ENCODE measurements around the gene POU2F2.

The POU2F2 gene

GRCh38 chr19:42075616-42076379 lies 56.4 kb downstream of the POU2F2 start, which contains the start of gene ZNF574:
Gene ZNF574, plus strand, starts transcription at chr19:42076166. Its CDS starts 2,441 bp downstream, at chr19:42078607.
- DNase-seq (ENCODE audit: low read depth): peak; percentile 100
- TF ChIP-seq, protein P1, sequence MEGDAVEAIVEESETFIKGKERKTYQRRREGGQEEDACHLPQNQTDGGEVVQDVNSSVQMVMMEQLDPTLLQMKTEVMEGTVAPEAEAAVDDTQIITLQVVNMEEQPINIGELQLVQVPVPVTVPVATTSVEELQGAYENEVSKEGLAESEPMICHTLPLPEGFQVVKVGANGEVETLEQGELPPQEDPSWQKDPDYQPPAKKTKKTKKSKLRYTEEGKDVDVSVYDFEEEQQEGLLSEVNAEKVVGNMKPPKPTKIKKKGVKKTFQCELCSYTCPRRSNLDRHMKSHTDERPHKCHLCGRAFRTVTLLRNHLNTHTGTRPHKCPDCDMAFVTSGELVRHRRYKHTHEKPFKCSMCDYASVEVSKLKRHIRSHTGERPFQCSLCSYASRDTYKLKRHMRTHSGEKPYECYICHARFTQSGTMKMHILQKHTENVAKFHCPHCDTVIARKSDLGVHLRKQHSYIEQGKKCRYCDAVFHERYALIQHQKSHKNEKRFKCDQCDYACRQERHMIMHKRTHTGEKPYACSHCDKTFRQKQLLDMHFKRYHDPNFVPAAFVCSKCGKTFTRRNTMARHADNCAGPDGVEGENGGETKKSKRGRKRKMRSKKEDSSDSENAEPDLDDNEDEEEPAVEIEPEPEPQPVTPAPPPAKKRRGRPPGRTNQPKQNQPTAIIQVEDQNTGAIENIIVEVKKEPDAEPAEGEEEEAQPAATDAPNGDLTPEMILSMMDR (IDR thresholded peaks at IDR 0.05; ENCODE audit: insufficient read depth, low read depth, low read length, missing control alignments): no peak
- peak within 1 kb of the TSS; percentile 96 for H3K4me3 ChIP-seq (ENCODE audit: low read depth, low read length)

DNA sequence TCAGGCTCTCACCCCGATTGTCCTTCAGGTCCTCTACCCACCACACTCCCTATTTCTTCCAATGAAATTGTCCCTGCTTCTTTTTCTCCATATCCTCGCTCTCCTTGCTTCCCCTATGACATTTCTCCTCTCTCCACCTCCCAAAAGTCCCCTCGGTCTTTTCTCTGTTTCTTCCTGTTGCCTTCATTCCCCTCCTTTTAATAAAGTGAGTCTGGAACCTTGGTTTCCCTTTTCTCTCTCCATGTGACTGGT lies 57.0 kb downstream of the POU2F2 start:
- no peak for DNase-seq (ENCODE audit: low read depth)
- TF ChIP-seq, protein P1 (IDR thresholded peaks at IDR 0.05; ENCODE audit: insufficient read depth, low read depth, low read length, missing control alignments): no peak
- H3K4me3 ChIP-seq (ENCODE audit: low read depth, low read length): peak overlapping the region; percentile 77

GRCh38 chr19:42074513-42075363 lies 57.5 kb downstream of the POU2F2 start:
- DNase-seq (ENCODE audit: low read depth): peak; percentile 70
- TF ChIP-seq, protein P1 (IDR thresholded peaks at IDR 0.05; ENCODE audit: insufficient read depth, low read depth, low read length, missing control alignments): no peak
- H3K4me3 ChIP-seq (ENCODE audit: low read depth, low read length): peak overlapping the region; percentile 77

DNA sequence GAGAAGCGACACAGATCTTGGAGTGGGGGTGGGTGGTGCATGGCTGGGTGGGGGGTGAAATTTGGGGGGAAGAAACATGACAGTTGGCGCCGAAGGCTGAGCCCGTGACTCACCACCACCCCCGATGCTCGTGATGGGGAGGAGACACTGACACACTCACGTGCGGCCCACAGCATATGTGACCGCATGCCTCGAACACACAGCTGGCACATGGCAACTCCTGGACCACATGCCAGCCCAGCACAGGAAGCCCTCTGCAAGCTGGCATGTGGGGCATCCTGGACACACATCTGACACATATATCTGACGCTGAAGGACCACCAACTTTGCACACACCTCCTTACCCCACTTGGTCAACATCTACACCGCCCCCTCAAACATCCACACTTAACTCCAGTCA lies 61.0 kb downstream of the POU2F2 start:
- TF ChIP-seq, protein P1 (IDR thresholded peaks at IDR 0.05; ENCODE audit: insufficient read depth, low read depth, low read length, missing control alignments): no peak
- no peak overlapping the region for H3K4me3 ChIP-seq (ENCODE audit: low read depth, low read length)
- DNase-seq (ENCODE audit: low read depth): no peak

DNA sequence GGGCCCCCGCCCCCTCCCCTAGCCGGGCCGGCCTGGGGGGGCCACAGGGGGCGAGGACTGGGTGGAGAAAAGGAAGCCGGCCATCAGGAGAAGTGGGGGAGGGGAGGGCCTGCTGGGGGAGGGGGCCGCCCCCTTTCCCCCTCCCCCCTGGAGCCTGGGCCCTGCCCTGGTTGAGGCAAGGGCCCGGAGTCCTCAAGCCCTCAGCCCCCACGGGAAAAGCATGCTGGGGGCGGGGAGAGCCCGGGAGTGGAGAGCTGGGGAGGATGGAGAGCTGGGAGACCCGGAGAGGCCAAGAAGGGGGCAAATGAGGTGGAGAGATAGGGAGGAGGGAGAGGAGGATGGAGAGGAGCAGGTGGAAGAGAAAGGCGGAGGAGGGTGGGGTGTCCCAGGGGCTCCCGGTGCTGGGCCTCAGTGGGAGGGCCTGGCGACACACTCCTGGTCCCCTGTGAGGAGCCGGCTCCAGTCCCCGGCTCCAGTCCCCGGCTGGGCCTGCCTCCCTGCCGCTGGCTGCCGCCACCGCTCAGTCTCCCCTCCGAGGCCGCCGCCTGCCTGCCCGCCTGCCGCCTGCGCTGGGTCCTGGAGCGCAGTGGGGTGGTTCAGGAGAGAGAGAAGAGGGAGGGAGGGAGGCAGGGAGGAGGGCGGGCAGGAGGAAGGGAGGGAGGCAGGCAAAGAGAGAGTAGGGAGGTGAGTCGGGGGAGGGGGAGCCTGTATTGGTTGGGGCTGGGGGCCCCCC lies 62.5 kb downstream of the POU2F2 start, which contains the start of gene GRIK5:
Gene GRIK5 (minus strand): TSS at position 588 of the 733 bp plus-strand sequence. CDS start 4,436 bp downstream, outside the sequence.
- H3K4me3 ChIP-seq (ENCODE audit: low read depth, low read length): no peak within 1 kb of the TSS
- DNase-seq (ENCODE audit: low read depth): no peak
- TF ChIP-seq, protein P1 (IDR thresholded peaks at IDR 0.05; ENCODE audit: insufficient read depth, low read depth, low read length, missing control alignments): no peak

DNA sequence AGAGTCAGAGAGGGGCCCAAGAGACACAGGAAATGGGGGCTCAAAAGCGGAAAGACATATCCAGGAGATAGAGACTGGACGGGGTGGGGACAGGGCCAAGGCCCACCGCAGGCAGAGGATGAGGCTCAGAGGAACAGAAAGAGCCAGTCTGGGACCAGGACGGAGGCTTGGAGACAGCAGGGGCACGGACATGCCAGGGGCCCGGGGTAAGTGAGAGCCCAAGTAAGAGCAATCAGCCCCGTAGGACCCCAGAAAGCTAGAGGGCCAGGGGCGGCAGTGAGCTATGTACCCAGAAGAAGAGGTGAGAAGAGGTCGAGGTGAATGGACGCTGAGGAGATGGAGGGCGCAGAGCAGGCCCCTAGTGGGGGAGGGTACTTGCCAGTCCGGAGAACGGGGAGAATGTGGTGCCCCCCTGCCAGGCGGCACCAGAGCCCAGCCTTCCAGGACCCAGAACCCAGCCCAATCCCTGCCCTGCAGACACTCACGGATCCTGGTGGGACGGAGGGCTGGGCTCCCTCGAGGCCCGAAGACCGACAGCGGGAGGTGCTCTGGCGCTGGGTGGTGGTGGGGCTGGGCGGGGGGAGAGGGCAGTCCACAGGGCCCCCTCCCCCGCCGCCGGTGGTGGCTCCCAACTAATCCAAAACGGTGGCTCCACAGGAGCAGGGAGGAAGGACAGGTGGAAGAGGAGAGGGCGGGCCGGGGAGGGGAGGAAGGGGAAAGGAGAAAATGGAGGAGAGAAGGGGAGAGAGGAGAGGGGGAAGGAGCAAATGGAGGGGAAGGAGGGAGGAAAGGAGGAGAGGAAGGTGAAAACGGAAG lies 63.3 kb downstream of the POU2F2 start:
- no peak overlapping the region for H3K4me3 ChIP-seq (ENCODE audit: low read depth, low read length)
- TF ChIP-seq, protein P1 (IDR thresholded peaks at IDR 0.05; ENCODE audit: insufficient read depth, low read depth, low read length, missing control alignments): no peak

More for the DNA sequence above, 63.3 kb downstream of the POU2F2 start:
- DNase-seq (ENCODE audit: low read depth): no peak
